ENCODE data around the gene ABI1.

ABI1 gene

DNA sequence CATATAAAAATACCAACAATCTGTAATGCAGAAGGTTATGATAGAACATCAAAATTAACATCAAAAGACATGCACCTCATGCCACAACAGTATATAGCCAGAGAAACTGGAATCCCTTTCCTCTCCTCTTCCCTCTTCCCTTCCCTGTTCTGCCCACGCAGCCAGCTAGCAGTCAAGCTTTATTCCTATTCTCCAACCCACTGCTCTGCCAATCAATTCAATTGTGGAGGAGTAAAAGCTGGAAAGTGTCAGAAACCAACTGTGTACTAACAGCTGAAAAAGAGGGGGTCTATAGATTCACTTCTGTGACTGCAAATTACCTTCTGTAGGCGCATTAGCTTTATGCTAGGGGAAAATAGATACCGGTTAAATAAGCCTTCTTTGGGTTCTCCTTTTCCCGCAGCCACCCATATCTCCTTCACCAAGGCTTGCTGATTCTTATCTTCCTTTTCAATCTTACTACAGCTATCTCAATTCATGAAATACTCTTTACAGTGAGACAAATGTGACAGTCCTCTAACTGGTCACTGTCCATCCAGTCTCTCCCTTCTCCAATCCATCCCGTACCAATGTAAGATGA lies 16.3 kb downstream of the ABI1 start:
- DNase-seq, result no peak

DNA sequence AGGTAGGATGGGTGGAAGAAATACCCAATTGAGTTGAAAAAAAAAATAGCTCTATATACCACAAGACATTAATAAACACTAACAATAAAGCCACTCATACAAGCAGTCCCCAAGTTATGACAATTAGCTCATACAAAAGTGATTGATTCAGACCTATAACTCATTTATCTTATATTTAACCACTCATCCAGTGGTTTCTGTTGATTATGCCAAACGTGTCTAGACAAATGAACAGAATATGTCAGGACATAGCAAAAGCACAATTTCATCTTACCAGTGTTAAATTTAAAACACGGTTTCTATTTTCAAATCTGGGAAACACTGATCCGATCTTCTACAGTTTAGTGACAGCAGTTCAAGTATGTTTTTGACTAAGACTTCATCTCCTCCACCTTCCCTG lies 17.0 kb downstream of the ABI1 start:
- no peak for DNase-seq

DNA sequence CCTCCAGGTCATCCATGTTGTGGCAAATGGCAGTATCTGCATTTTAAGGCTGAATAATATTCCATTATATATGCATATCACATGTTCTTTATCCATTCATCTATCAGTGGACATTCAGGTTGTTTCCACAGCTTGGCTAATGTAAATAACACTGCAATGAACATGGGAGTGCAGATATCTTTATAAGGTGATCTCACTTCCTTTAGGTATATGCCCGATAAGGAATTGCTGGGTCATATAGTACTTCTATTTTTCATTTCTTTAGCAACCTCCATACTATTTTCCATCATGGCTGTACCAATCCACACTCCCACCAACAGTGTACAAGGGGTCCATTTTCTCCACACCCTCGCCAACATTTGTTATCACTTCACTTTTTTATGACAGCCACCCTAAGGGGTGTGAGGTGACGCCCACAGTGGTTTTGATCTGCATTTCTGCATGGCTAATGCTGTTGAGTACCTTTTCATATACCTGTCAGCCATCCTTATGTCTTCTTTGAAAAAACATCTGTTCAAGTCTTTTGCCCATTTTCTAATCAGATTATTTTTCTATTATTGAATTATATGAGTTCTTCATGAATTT lies 18.9 kb downstream of the ABI1 start:
- no peak for DNase-seq

DNA sequence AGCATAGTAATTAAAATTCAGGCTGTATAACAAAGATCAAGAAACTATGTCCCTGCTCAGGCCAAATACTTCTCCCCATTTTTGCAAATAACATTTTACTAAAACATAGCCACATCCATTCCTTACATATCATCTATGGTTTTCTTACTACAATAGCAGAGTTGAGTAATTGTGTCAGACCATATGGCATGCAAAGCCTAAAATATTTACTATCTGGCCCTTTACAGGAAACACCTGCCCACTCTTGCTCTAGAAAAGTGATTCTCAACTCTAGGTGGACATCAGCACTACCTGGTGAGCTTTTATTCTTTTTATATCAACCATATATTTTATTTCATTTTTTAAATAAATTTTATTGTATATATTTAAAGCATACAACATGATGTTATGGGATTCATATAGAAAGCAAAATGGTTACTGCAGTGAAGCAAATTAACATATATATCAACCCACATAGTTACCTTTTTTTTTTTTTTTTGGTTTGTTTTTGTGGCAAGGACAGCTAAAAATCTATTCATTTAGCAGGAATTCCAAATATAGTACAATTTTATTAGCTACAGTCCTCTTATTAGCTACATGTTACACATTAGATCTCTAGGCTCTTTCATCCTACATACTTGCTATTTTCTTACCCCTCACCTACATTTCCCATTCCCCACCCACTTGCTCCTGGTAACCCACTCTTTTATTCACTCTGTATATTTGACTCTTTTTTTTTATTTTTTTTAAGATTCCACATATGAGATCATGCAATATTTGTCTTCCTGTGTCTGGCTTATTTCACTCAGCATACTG lies 19.6 kb downstream of the ABI1 start:
- DNase-seq, result no peak

DNA sequence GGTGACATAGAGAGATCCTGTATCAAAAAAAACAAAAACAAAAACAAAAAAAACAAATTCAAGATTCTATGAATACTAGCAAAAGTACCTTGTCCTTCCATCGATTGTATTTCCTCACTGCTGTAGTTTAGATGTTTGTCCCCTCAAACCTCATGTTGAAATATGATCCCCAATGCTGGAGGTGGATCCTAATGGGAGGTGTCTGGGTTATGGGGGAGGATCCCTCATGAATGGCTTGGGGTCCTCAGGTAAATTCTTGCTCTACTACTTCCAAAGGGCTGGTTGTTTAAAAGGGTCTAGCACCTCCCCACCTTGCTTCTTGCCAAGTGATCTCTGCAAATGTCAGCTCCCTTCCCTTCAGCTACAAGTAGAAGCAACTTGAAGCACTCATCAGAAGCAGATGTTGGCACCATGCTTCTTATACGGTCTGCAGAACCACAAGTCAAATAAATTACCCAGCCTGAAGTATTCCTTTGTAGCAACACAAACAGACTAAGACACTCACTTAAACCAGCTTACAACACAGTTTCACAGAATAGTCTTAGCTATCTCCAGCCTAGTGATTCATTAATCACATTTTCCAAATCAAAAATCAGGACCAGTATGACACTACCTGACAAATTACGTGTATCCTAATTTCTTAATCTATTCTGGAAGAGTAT lies 20.7 kb downstream of the ABI1 start:
- DNase-seq, result no peak

DNA sequence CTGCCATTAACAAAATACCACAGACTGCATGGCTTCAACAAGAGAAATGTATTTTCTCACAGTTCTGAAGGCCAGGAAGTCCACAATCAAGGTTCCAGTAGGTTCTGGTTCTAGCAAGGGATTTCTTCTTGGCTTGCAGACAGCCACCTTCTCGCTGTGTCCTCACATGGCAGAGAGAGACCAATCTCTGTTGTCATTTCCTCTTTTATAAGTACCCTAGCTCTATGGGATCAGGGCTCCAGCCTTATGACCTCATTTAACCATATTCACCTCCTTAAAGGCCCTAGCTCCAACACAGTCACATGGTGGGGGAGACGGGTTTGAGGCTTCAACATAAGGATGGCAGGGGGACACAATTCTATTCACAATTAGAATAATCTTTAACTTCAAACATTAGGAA lies 23.6 kb downstream of the ABI1 start:
- DNase-seq, result no peak

DNA sequence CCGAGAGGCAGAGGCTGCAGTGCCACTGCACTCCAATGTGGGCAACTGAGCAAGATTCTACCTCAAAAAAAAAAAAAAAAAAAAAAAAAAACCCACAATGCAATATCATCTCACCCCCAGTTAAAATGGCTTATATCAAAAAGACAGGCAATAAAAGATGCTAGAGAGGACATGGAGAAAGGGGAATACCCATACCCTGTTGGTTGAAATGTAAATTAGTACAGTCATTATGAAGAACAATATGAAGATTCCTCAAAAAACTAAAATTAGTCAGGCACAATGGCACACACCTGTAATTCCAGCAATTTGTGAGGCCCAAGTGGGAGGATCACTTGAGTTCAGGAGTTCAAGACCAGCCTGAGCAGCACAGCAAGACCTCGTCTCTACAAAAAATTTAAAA lies 25.7 kb downstream of the ABI1 start:
- no peak for DNase-seq

DNA sequence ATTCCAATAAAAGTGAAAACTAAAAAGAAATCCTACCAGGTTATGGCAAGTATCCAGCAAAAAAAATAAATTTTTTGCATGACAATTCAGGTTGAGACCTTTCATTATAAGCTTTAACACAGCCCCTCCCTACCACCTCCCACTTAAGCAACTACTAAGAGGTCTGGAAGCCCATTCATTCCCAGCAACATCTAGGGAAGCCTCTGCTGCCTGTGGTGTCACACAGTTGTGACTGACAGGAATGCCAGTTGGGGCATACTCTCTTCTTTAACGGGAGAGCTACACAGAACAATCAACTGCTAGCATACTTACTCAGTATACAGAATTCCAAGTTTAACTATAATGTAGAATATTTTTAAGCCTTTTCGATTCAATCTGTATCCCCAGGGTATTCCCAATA lies 27.8 kb downstream of the ABI1 start:
- no peak for DNase-seq

DNA sequence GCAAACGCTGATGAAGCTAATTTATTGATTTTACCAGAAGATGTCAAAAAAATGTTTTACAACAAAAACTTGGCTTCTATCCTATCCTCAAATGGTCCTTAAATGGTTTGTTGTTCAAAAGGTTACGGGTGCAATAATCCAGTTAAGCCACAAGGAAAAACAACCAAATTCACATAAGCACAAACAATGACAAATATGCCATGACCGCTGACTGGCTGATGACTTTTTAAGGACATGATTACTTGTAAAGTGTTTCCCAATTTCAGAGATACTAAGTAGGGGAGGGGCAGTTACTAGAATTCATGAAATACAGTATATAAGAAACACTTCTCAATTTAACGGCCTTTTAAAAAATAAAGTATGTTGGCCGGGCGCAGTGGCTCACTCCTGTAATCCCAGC lies 28.8 kb downstream of the ABI1 start:
- no peak for DNase-seq

DNA sequence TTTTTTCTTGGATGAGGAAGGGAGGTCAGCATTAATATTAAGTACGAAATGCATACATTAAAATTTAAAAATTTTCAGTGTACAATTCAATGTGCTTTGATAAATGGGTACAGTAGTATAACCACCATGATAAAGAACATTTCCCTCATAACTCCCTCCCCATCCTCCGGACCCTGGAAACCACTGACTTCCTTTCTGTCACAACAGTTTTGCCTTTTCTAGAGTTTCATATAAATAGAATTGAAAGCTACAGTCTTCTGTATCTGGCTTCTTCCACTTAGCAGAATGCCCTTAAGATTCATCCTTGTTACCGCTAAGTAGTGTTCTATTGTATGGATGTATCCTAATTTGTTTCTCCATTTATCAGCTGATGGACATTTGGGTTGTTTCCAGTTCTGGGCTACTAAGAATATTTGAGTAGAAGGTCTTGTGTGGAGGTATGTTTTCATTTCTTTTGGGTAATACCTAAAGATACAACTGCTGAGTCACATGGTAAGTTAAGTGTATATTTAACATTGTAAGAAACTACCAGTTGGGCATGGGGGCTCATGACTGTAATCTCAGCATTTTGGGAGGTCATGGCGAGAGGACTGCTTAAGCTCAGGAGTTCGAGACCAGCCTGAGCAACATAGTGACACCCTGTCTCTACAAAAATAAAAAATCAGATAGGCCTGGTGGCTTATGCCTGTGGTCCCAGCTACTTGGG lies 30.8 kb downstream of the ABI1 start:
- DNase-seq, result no peak

DNA sequence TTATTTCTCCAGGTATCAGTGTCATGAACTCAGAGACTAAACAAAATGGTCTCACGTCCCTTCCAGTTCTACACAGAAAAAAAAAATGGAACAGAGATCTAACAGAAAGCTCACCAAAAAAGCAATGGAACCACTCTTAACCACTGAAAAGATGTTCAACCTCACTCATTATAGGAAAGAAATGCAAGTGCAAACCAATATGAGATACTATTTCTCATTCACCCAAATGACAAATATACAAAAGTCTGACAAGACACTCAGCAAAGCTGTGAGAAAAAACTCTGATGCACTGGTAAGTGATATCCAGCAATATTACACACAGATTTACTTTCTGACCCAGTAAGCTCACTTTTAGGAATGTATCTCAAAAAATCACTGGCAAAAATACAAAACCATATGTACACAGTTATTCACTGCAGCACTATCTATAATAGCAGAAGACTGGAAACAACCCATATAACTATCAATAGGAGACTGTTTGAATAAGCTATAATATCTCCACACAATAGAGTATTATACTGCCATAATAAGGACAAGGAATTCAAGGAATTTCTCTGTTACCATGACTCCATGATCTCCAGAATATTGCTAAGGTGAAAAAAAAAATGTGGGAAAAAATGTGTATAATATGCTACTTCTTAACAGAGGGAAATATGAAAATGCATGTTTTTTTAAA lies 36.6 kb downstream of the ABI1 start:
- no peak for DNase-seq

DNA sequence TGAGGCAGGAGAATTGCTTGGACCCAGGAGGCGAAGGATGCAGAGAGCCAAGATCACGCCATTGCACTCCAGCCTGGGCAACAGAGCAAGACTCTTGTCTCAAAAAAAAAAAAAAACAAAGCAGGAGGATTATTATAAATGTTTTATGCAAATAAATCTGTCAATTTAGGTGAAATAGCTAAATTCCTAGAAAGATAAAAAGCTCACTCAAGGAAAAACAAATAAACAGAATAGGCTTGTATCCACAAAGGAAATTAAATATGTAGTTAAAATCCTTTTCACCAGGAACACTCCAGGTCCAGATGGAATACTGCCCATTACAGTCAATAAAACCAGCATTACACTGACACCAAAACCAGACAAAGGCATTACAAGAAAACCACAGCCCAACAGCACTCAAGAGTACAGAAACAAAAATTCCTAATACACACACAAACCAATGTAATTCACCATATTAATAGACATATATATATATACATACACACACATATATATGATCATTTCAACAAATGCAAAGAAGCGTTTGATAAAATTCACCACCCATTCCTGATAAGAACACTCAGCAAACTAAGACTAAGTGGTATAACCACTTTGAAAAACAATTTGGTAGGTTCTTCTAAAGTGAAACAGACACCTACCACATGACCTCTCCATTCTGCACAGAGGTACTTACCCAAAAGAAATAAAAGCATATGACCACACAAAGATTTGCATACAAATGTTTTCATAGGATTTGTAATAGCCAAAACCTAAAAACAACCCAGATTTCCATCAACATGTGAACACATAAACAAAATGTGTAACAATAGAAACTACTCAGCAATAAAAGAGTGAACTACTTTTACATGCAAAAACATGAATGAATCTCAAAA lies 38.8 kb downstream of the ABI1 start:
- no peak for DNase-seq

DNA sequence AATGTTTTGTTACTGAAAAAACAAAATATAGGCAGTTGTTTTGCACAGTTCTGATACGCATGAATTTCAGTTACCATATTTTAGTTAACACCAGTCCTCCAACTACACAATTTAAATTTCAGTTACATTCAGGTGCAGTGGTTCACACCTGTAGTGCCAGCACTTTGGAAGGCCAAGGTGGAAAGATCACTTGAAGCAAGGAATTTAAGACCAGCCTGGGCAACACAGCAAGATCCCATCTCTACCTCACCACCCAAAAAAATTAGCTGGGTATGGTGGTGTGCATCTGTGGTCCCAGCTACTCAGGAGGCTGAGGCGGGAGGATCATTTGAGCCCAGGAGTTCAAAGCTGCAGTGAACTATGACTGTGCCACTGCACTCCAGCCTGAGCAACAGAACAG lies 45.3 kb downstream of the ABI1 start:
- no peak for DNase-seq

DNA sequence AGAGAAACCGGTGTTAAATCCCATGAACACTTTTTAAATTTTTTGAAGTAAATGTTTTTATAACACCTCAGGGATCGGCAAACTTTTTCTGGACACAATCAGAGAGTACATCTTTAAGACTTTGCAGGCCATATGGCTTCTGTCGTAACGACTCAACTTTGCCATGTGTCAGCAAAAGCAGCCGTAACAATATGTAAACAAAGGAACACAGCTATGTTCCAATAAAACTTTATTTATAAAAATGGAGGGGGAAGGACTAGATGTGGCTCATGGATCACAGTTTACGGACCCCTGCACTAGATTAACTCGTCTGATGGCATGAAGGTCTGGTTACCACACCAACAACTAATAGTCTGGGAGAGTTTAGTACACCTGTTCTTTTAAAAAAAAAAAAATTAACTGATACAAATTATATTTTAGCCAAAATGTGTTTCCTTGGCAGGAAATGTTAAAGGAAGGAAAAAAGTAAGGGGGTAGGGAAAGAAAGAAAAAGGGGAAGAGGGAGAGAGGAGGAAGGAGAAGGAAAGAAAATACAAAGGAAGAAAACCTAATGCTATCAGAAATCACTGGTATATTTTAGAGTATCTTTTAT lies 50.2 kb downstream of the ABI1 start:
- DNase-seq, result no peak

DNA sequence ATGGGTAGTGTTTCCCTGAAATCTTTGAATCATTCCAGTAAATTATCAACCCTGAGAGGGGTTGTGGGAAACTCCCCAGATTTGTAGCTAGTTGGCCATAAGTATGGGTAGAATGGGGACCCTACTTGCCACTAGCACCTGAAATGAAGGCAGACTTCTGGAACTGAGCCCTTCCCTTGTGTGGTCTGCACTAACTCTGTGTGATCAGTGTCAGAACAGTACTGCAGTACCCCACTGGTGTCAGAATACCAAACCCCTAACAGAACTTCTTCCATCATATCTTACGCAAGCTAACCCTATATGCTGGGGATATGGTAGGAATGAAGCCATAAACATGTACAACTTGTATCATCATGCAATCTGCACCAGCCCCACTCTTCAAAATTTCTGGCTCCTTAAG lies 50.8 kb downstream of the ABI1 start:
- DNase-seq, result no peak

DNA sequence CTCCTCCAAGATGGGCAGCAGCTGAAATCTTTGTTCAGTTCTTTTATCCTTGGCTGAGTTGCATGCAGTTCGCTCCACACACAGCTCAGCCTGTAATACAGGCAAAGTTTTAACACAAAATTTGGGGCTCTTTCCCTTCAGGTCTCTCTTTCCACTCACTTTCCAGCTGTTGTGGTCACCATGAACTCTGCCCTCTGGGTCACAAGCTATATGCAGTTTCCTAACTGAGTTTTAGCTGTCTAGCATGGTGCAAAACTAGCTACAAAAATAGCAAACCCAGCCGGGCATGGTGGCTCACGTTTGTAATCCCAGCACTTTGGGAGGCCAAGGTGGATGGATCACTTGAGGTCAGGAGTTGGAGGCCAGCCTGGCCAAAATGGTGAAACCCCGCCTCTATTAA lies 53.2 kb downstream of the ABI1 start:
- DNase-seq, result no peak

DNA sequence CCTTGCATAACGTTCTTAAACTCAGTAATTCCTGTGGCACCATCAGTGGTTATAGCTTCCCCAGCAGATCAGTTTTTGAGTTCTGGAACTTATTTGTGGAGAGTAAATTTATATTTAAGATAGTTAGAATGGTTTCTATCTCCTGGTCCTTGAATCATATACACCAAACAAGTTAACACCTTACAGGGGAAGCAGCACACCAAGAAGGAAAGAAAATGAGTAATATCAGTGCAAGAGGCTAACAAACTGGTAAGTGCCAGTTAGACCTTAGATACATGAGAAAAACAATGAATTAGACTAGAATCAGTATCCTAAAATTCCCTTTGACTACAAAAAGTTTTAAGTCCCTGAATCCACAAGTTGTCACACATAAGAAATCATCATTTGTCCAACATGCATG lies 54.2 kb downstream of the ABI1 start:
- DNase-seq, result no peak

DNA sequence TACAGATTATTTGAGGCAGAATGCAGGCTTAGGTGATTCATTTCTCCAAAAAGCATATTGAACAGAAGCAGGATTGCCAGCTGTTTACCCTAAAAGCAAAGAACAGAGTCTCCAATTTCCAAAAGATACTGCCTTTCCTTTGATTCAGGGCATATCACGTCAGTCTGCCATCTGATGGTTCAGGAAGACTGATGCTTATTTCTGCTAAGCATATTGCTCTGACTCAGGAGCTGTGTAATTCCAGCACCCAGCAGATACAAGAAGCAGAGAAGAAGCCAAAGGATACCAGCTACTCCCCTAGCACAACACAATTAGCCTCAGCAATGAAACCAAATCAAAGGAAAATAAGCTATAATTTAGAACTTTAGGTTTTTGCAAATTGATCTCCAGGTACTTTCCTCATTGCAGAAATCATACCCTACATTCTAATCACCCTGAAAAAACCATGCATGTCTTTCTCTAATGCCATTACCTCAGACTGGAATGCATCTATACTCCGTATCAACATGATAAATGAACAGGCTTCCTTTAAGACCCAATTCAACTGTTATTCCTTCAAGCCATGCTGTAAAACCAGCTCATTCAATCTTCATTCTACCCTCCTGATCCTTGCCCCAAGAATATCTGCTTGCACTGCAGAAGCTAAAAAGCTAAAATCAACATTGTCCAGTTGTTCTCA lies 55.1 kb downstream of the ABI1 start:
- no peak for DNase-seq

DNA sequence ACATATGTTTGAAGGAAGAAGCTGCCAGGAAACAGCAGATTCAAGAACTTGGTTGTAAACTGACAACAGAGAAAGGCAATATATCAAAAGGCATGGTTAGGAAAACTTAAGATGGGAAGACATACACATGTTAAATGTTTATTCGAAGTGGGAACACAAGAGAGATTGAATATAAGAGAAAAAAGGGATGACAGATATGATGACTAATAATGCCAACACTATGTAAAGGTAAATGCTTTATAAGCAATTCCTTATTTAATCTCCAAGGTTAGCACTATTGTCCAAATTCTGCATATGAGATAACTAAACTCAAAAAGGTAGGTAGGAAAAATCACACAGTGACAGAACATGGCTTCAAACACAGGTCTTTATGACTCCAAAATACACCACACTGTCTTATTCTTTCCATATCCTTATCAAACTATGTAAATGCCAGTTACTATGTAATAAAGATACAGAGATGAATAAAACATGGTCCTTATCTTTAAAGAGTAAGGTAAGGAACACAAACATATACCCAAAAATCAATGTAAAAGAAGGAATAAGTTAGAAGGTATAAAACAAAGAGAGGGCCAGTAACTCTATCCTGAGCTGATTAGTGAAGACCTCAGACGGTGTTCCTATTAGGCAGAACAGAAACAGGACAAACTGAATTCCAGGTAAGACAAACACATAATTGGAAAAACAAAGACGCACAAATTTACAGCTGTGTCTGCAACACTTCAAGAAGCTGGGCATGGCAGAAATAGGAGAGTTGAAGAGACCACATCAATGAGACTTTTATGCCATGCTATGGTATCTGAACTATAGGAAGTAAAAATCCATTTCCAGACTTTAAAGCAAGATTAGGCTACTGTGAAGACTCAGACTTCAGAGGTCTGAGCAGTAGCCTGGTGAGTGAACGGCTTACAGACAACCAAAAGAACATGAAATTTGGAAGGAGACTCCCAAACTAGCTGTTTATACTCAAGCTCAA lies 56.1 kb downstream of the ABI1 start:
- no peak for DNase-seq

DNA sequence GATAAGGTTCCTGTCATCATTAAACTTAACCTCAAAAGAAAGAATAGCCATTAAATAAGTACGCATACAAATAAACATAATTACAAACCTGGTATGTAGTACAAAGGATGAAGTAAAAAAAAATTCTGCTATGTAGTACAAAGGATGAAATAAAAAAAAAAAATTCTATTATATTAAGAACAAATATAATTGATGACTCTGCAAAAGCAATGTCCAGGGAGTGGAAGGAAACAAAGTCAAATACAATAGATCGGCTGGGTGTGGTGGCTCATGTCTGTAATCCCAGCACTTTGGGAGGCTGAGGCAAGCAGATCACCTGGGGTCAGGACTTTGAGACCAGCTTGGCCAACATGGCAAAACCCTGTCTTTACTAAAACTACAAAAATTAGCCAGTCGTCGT lies 56.9 kb downstream of the ABI1 start:
- DNase-seq, result no peak
